HG03469 (cell line): ENCODE measurements around the gene IRF1.
A peak's percentile ranks its signal among the peaks of the same experiment; 100 is the strongest.

ENCODE experiments used
- ATAC-seq: cut with Tn5 transposase; IDR thresholded peaks from one replicate; pipeline ENCODE4 v1.9.1; 2021; ENCODE audit warnings: mild to moderate bottlenecking, moderate library complexity, moderate number of reproducible peaks; ENCODE audit not compliant: unreplicated experiment

Gene IRF1

DNA sequence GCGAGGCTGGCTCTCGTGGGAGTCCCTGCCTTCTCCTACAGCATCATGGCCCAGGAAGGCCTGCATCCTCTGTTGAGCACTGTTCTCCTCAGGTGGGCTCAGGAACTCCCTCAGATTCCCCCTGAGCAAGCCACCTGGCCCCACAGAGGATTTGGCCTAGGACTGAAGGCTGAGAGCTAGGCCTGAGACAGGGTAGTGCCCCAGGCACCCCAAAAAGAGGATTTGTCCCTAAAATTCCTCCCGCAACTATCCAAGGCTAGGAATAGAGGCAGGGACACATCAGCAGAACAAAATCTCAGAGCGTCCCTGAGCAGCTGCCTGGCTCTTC, 11.0 kb upstream of the IRF1 start:
- ATAC-seq = no peak

DNA sequence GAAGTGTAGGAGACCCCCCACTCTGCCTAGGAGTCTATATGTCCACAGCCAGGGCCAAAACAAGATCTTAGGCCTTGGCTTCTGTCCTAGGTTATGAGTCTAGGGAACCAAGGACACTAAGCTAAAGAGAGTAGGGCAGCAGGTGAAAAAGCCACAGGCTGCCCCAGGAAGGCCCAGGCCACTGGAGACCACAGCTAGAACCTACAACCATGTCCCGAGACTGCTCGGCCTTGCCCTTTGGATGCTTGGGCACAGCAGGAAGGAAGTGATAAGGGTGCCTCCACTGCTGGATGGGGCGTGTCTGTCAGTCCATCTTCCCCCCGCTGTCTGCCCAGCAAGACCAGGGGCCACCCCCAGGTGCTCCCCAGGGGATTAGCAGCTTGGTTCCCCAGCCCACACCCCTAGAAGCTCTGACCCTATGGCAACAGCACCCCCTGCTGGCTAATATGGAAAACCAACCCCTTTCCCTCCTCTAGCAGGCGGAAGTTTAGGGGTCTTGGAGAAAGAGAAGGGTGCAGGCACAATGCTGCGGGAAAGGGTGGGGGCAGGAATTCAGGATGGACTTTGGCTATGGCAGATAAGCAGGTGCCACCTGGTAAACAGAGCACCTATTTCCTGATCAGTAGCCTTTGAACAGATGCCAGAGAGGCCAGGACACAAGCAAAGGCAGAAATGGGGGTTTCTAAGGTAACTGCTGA, 10.5 kb upstream of the IRF1 start:
- no peak for ATAC-seq

DNA sequence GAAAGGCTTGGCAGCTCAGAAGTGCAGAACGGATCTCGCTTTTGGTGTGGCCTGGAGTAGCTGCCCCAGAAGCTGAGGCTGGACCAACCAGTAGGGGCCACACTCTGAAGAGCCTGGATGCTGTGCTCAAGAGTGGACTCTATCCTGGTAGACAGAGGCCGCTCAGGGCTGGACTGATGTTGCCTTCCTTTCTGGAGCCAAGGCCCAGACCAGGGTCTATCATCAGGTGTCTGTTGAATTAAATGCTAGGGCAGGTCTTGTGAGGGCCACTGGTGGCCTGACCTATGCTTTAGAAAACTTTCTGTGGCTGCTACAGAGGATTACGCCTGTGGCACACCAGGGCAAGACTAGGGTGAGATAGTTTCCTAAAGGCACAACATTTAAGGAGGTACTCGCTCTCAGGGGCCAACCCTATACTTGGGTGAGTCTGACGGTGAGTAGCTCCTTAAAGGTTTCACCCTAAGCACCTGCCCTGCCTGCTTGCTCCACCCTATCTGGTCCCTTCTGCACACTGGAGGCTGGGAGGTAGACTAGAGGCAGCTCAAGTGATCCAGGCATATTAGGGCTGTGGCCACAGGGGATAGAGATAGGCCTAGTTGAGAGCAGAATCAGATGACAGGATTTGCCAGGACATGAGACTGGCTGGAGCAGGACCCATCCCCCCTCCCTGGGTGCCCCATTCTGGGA, 9.8 kb upstream of the IRF1 start:
- no peak for ATAC-seq

DNA sequence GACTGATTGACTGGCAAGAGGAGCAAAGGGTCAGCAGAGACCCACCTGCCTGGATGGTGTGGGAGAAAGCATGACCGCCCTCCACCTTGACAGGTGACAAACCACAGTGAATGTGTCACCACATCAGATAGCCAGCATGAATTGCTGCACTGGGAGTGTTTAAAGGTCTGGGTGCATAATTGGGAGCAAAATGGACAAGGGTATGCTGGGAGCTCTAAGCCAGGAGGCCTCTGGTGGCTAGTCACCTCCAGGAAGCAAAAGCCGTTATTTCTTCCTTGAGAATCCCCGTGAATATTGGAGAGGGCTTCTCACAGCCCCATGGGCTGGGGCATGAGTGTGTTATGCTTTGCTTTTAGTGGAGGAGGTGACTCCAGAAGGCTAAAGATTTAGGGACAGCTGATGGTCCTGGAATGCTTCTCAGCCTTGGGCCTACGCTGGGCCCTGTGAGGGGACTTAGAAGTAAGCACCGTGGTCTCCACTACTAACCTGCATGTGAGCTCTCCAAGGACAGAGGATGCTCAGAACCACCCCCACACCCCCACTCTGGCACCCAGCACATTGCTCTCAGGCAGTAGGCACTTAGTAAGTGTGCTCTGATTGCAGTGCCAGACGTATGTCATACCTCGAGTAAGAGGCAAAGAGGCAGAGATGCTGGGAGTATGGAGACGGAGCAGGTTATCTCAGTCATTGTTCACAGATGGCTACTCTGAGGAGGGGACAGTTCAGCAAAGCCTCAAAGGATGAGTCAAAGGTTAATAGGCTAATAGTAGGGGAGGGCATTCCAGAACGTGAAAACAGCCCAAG, 9.1 kb upstream of the IRF1 start:
- no peak for ATAC-seq

DNA sequence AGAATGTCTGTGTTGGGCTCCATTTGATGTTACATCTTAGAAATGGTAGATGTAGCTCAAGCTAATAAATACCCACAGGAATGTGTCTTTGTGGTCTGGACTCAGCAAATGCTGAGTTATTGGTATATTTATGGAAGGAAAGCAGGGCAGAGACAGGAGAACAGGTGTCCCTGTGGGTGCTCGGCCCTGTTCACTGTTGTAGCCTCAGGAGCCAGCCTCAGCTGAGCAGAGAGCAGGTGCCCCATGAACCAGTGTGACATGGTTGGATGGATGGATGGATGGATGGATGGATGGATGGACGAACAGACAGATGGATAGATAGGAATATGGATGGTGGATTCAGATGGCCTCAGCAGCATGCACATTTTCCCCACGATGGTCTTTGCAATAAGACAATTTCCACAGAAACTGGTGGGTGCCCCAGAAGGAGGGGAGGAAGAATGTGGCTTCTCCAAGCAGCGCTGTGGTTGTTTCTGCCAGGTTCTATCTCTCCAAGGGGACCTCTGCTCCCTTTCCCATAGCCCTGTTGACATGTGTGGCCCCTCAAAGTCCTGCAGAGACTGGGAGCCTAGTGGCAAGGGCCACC, 8.2 kb upstream of the IRF1 start:
- ATAC-seq = no peak

DNA sequence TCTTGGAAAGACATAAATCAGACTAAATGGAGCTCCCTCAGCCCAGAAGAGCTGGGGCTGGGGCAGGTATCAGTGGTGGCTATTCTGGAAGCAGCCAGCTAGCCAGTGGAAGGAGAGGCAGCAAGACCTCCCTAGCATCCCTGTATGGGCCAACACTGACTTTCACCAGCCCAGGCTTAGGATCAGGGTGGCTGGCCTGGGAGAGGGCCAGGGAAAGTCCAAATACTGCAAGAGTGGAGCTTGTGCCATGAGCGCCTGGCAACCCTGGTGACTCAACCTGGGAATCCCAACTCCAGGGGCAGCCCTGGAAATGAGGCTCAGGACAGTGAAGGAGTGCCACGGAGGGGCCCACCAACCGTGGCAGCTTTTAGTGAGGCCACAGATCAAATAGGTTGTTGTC, 7.6 kb upstream of the IRF1 start:
- ATAC-seq = no peak

DNA sequence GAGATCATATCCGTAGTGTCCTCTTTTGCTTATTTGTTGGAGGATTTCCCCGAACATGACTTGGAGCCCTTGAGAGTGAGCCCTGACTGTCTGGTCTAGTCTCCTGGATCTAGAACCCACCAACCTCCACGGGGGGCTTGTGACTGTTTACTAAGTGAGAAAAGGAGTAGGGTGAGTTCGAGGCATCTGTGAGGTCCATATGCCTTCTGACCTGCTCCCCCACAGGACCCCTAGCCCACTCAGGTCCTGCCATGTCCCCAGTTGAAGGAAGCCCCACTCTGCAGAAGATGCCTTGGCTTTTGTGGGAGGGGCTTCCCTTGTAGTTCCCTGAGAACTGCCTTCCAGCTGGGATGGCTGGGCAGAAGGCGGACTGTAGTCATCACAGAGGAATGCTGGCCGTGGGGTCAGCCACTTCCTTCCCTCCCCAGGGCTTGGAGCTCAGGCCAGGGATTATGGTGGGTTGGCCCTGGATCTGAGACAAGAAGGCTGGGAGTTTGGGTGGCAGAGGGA, 7.0 kb upstream of the IRF1 start:
- ATAC-seq = no peak

DNA sequence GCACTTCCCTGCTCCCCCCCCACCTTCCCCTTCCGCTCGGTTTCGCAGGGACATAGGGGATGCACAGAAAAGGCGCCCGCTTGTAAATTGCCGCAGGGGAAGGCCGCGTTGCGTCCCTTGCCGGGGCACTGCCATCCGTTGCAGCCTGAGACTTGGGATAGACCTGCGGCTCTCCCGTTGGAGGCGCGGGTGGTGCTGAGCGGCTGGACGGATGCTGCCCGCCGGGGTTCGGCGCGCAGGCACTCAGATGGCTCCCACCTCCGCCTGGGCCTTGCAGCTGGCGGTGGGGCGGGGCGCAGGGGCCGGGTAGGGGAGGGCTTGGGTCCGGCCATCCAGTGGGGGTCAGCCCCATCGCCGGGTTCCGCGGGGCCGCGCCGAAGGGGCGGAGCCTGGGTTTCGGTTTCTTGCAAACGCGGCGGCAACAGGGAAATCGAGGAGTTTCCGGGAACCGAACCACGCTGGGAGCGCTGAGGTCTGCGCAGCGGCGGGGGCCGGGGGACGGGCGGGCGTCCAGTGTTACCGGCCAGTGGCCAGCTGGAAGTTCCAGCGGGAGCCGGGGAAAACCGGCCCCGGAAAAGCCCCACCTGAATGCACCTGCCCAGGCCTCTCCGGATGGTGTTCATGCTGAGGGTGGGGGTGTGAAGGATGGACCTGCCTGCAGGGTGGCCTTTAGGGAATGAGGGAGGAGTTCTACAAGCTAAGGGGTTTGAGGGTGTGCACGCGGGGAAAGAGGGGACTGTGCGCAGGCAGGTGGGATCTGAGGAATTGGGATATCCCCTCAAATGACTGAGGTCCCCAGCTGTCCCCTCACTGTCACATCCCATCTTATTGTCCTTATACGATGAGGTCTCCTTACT, 6.3 kb upstream of the IRF1 start:
- ATAC-seq = no peak

DNA sequence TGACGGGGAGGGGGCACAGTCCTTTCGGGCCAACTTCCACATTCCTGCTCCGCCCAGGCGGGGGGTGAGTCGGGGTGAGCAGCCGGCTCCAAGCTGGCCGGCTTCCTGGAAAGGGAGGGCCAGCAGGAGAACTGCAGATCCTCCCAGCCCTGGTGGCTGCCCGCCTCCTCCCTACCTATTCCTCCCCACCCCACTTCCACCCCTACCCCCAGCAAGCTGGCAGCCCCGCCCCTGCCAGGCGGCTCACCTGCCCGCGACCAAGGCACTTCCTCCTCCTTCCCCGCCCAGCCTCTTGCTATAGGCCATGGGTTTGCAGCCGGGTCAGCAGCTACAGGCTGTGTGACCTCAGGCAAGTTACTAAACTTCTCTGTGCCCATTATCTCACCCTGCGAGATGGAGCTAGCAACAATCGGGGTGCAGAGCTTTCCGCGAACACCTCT, 5.6 kb upstream of the IRF1 start:
- peak; percentile 22 for ATAC-seq

DNA sequence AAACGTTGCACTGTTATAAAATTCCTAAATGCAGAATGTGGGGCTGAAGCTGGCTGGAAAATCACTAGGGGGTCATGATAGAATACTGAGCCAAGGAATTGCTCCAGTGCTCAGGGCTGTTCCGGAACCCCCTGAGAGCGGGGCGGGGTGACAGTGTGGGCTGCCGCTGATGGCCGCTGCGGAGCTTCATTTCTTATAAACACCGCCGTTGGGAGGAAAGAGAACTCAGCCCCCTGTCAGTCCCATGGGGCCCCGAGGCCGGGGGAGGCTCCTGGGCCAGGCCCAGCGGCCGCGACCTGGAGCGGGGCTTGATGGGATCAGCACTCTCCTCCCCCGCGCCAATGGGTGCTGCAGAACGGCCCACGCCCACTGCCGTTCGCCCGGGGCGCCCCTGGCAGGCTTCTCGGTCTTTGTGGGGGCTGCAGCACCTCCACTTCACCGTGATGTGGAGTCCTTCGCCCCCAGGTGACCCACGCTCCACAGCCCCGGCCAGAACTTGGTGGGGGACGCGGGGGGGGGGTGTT, 5.2 kb upstream of the IRF1 start:
- ATAC-seq = no peak

DNA sequence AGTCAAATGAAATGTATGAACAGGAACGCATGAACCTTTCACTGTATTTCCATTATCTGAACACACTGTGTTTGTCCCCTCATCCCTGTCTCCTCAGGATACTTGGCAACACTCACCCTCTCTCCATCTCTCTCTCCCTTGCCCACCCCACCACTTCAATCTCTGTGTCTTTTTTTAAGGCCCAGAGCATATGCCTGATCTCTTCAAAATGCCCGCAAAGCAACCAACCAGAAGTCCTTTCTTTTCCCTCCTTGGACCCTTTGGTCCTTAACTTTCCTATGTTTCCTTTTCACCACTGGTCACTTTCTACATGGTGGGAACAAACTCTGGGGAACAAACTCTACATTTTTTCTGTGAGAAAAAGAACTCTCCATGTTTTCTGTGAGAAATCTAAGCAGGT, 3.2 kb upstream of the IRF1 start:
- ATAC-seq = no peak

DNA sequence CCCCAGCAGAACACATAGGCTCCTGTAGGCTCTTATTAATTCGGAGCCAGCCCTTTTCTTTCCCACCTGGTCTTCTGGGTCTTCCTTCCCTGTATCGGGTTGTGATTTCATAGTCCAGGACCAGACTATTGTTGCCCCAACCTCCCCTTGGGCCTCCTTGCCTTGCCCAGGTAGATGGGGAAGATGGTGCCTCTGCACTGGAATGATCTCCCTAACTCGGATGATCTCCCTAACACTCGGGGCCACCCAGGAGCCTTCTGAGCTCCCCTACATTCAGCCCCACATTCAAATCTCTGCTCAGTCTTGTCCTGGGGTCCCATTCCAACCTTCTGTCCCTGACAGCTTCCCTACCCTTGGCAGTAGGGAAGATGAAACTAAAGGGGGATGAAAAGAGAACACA, 2.7 kb upstream of the IRF1 start:
- no peak for ATAC-seq

DNA sequence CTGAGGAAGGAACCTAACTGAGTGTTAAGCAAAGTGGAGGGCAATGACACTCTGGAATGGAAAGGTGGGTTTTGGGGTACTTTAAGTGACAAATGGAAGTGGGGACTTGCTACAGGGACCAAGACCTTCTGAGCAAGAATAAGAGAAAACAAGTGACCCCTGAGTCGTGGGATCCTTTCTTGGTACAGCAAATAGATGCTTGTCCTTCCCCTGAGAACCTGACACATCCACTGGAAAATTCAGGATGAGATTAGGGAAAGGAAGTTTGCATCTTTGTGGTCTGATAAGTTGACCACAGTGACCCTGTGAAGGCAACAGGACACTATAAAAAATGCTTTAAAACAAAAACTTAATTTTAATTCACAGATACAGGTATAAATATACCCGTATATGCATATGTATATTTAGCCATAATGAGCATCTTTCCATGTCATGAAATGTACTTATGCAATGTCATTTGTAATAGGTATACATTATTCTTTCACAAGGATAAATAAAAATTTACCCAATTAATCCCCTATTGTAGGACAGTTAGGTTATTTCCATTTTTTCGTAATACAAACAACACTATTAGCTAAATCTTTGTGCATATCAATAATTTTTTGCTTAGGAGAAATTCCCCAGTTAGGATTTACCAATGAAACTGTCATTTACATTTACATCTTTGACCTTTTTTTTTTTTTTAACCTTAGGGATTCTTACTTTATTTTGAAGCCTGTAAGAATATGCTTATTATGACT, 2.0 kb upstream of the IRF1 start:
- ATAC-seq = no peak

DNA sequence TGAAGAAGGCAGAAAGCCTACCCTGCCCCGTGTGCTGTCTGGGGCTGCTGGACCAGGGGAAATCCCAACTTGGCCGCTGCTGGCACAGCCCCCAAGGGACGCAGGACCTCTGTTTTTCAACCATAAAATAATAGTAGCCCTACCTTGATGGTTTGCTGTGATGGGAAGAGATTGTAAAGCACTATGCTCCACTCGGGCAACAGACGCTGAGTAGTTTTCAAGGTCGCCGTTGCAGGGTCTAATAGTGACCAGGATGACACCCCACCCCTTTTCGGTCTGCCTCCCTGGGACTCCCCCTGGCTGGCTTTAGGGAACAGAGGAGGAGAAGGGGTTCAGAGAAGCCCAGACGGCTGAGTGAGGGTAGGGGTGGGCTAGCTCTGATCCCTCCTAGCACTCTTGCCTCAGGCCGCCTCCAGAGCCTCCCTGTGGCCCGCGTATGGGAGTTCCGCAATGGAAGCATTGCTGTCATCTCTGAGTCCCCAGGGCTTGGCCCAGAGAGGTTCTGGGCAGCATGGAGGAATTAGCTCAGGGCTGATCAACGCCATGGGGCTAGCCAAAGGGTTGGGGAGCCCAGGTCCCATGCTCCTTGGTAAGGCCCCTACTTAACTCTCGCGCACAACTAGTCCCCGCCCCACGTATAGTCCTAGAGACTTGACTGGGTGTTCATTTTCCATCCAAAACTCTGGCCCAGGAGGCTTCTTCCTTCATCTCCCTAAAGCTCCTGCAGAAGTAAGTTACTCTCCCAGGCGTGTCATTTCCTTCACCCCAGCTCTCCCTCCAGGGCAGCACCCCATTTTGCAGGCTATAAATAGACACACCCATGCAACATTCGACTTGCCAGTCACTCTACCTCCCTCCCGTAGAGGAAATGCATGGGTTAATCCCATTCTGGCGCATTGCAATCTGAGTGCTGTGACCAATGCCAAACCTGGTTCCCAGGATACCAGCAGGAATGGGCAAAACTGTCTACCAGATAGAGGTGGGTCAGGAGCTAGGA, 1.1 kb upstream of the IRF1 start:
- ATAC-seq = peak; percentile 5

DNA sequence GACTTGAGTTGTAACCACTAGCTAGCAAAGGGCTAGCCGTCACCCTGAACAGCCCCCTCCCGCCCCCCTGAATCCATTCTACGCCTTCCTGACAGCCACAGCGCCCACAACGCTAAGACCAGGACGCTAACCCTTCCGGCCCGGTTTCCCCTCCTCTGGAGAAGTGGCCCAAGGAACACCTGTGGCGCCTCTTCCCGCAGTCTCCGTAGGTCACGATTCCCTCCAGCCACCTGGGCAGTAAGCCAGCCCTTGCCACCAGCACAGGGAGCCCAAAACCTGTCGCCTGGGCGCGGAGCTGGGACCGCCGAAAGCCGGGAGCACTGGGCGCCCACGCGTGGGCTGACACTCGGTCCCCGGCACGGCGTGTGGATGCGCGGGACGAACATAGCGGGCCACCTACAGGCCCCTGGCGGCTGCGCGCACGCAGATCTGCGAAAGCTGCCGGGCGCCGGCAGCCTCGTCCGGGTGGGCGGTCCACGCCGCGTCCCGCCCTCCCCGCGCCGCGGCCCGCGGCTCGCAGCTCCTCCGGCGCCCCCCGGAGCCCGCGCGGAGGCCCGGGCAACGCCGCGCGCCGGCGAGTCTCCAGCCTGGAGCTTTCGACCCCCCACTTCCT, 596 bp downstream of the IRF1 start:
- ATAC-seq = peak; percentile 15

DNA sequence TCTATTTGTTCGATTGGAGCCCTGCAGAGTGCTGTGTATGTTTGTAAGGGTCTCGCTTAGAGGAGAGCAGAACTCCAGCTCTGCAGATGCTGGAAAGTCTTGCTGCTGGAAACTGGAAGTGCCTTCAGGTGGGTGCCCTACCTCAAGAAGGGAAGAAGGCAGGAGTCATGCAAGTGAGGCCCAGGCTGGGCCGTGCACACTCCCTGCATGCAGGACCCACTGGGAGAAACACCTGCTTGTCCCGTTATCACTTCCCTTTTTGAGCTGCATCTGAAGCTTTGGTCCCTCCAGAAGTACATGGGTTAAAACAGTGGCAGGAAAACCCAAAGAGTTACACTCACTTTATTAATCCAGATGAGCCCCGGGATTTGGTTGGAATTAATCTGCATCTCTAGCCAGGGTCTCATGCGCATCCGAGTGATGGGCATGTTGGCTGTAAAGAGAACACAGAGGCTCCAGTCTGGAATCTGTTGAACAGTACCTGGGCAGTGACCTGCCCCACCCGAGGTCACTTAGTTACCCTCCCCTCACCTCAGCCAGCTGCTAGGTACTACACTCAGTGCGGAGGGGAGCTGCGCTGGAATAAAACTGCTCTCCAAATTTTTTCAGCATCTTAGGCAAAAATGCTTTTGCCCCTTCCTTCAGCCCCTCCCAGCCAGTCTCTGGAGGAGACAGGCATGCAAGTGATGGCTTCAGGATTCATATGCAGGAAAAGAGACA, 1.4 kb downstream of the IRF1 start:
- ATAC-seq = no peak

DNA sequence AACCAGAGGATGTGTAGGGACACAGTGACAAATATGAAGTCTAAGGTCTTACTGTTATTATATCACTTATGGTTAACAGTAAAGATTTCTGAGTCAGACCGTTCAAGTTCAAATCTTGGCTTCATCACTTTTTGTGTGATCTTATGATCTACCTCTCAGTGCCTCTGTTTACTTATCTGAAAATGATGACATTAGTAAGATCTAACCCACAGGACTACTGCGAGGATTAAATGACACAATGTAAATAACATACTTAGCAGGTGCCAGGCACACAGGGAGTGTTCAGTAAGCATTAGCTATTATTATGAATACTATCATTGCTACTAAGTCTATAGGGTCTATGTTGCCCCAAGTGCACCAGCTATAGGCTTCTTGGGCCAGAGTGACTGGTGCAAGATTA, 2.0 kb downstream of the IRF1 start:
- ATAC-seq = no peak
